Renal cortex interstitium (tissue), 15 donors: Measurements from ENCODE around the gene RFXANK. TPM values are rescaled to one million over a fixed set of nuclear protein-coding genes. Genes with fewer than 3 reads are reported as not detected.
"Not testable (repeated sequence)": the region's sequence is repeated elsewhere in the genome, so short reads cannot be mapped to it uniquely, and the experiment has no call there.

Source experiments
- DNase-seq, 11 donors: peaks; one replicate each; pipeline ENCODE4 v3.0.0-alpha.2; 2013; ENCODE audit warnings: low read depth in 9 of 11, low spot score in 4 of 11; ENCODE audit errors: extremely low read depth in 1 of 11
- long read RNA-seq, 16 experiments: transcript quantifications; one replicate each; lab custom pipeline, GENCODE V29; 2026
- polyA plus RNA-seq, 3 donors: library from polyadenylated mRNA; unstranded; fragments of 120-200 nt; gene quantifications; one replicate each; pipeline ENCODE4 v1.2.1, GENCODE V29; 2013; ENCODE audit not compliant: insufficient read length in 3 of 3

Gene RFXANK, protein sequence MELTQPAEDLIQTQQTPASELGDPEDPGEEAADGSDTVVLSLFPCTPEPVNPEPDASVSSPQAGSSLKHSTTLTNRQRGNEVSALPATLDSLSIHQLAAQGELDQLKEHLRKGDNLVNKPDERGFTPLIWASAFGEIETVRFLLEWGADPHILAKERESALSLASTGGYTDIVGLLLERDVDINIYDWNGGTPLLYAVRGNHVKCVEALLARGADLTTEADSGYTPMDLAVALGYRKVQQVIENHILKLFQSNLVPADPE
- 10 to 100 TPM; 59.5 to 85.3 (median 74.6) TPM for polyA plus RNA-seq
- long read RNA-seq, donor 1, transcript RFXANK-202 (8 exons, 1,059 nt): minor isoform, 5 of 38 reads
- long read RNA-seq, donor 1, transcript RFXANK-203 (9 exons, 1,212 nt): major isoform, 11 of 38 reads
- long read RNA-seq, donor 1, partial matches to known transcripts: 10 of 38 reads
- long read RNA-seq, donor 1, other reads (novel, unspliced or antisense): 10 of 38 reads
- long read RNA-seq, donor 2, transcript RFXANK-203 (9 exons, 1,212 nt): major isoform, 5 of 23 reads
- long read RNA-seq, donor 2, partial matches to known transcripts: 0 of 23 reads
- long read RNA-seq, donor 2, other reads (novel, unspliced or antisense): 16 of 23 reads
- long read RNA-seq, donor 3, transcript RFXANK-203 (9 exons, 1,212 nt): major isoform, 17 of 52 reads
- long read RNA-seq, donor 3, partial matches to known transcripts: 15 of 52 reads
- long read RNA-seq, donor 3, other reads (novel, unspliced or antisense): 15 of 52 reads
- long read RNA-seq, donor 4, transcript RFXANK-203 (9 exons, 1,212 nt): major isoform, 11 of 40 reads
- long read RNA-seq, donor 4, partial matches to known transcripts: 6 of 40 reads
- long read RNA-seq, donor 4, other reads (novel, unspliced or antisense): 20 of 40 reads
- long read RNA-seq, donor 5, transcript RFXANK-202 (8 exons, 1,059 nt): minor isoform, 6 of 60 reads
- long read RNA-seq, donor 5, transcript RFXANK-203 (9 exons, 1,212 nt): major isoform, 18 of 60 reads
- long read RNA-seq, donor 5, partial matches to known transcripts: 34 of 60 reads
- long read RNA-seq, donor 5, other reads (novel, unspliced or antisense): 0 of 60 reads
- long read RNA-seq, donor 6, transcript RFXANK-203 (9 exons, 1,212 nt): major isoform, 15 of 35 reads
- long read RNA-seq, donor 6, partial matches to known transcripts: 7 of 35 reads
- long read RNA-seq, donor 6, other reads (novel, unspliced or antisense): 7 of 35 reads
- long read RNA-seq, donor 7, transcript RFXANK-203 (9 exons, 1,212 nt): major isoform, 21 of 53 reads
- long read RNA-seq, donor 7, partial matches to known transcripts: 18 of 53 reads
- long read RNA-seq, donor 7, other reads (novel, unspliced or antisense): 10 of 53 reads
- long read RNA-seq, donor 8: 0 reads
- long read RNA-seq, donor 9, transcript RFXANK-203 (9 exons, 1,212 nt): major isoform, 5 of 38 reads
- long read RNA-seq, donor 9, partial matches to known transcripts: 30 of 38 reads
- long read RNA-seq, donor 9, other reads (novel, unspliced or antisense): 0 of 38 reads
- long read RNA-seq, donor 10, transcript RFXANK-203 (9 exons, 1,212 nt): major isoform, 11 of 37 reads
- long read RNA-seq, donor 10, partial matches to known transcripts: 23 of 37 reads
- long read RNA-seq, donor 10, other reads (novel, unspliced or antisense): 0 of 37 reads
- long read RNA-seq, donor 11, transcript RFXANK-203 (9 exons, 1,212 nt): major isoform, 8 of 24 reads
- long read RNA-seq, donor 11, partial matches to known transcripts: 7 of 24 reads
- long read RNA-seq, donor 11, other reads (novel, unspliced or antisense): 8 of 24 reads
- long read RNA-seq, donor 12, transcript RFXANK-203 (9 exons, 1,212 nt): major isoform, 5 of 16 reads
- long read RNA-seq, donor 12, partial matches to known transcripts: 0 of 16 reads
- long read RNA-seq, donor 12, other reads (novel, unspliced or antisense): 10 of 16 reads
- long read RNA-seq, donor 13, transcript RFXANK-203 (9 exons, 1,212 nt): major isoform, 19 of 62 reads
- long read RNA-seq, donor 13, partial matches to known transcripts: 33 of 62 reads
- long read RNA-seq, donor 13, other reads (novel, unspliced or antisense): 0 of 62 reads
- long read RNA-seq, donor 14, transcript RFXANK-203 (9 exons, 1,212 nt): major isoform, 6 of 23 reads
- long read RNA-seq, donor 14, partial matches to known transcripts: 8 of 23 reads
- long read RNA-seq, donor 14, other reads (novel, unspliced or antisense): 8 of 23 reads
- long read RNA-seq, donor 15, transcript RFXANK-203 (9 exons, 1,212 nt): major isoform, 6 of 20 reads
- long read RNA-seq, donor 15, partial matches to known transcripts: 5 of 20 reads
- long read RNA-seq, donor 15, other reads (novel, unspliced or antisense): 7 of 20 reads
- long read RNA-seq, donor 16, transcript RFXANK-203 (9 exons, 1,212 nt): major isoform, 32 of 113 reads
- long read RNA-seq, donor 16, transcript RFXANK-202 (8 exons, 1,059 nt): minor isoform, 8 of 113 reads
- long read RNA-seq, donor 16, transcript RFXANK-208 (3 exons, 389 nt): minor isoform, 6 of 113 reads
- long read RNA-seq, donor 16, partial matches to known transcripts: 26 of 113 reads
- long read RNA-seq, donor 16, other reads (novel, unspliced or antisense): 38 of 113 reads

GRCh38 chr19:19192078-19192882, at the start of gene RFXANK, which contains the start of gene BORCS8:
TSS of gene RFXANK (plus strand) at chr19:19192258. CDS start at chr19:19193947, 1,689 bp downstream.
TSS of gene BORCS8 (minus strand) at chr19:19192152. CDS start at chr19:19192117, 35 bp downstream.
- DNase-seq: peak; percentile 99 to 100 (median 99)

- DNase-seq: no peak
These were observed 49.7 kb upstream of the RFXANK start for GRCh38 chr19:19142347-19142746.

DNA sequence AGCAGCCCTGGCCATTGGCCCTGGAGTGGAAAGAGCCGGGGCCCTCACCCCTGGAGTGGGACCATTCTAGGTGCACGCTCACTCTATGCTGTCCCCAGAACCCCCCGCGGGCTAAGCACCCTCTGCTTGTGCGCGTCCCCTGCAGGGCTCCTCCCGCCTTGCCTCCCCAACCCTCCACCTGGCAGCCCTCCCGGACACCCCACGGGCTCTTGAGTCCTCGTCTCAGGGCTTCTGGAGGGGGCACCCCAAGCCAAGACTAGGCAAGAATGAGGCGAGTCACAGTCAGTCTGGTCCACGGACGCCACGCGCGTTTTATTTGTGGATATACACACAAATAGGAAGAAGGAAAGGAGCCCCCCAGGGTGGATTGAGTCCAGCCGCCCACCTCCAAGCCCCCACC, 46.8 kb upstream of the RFXANK start:
- no peak for DNase-seq

GRCh38 chr19:19145684-19146608, 46.1 kb upstream of the RFXANK start:
- peak in 7 of 11 donors; percentile 30 to 65 (median 48) for DNase-seq

GRCh38 chr19:19146865-19147264, 45.2 kb upstream of the RFXANK start:
- no peak for DNase-seq

- DNase-seq: no peak
These were observed 44.7 kb upstream of the RFXANK start for GRCh38 chr19:19147344-19147743.

GRCh38 chr19:19148504-19148903, 43.6 kb upstream of the RFXANK start:
- not testable (repeated sequence) for DNase-seq

DNA sequence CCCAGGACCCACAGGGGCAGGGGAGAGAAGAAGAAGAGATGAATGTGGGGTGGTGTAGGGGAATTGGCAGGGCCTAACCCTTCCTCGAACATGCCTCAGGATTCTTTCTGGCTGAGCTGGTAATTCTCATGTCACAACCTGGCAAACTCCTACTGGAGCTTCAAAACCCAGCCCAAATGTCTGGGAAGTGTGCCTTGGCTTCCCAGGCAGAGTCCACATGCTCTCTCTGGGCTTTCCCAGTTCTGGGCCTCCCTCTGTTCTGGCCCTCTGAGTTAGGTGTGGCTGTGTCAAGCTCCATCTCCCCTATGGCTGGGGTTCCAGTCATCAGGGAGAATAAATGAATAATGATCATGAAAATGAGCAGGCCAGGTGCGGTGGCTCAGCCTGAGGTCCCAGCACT, 42.6 kb upstream of the RFXANK start:
- no peak for DNase-seq

DNA sequence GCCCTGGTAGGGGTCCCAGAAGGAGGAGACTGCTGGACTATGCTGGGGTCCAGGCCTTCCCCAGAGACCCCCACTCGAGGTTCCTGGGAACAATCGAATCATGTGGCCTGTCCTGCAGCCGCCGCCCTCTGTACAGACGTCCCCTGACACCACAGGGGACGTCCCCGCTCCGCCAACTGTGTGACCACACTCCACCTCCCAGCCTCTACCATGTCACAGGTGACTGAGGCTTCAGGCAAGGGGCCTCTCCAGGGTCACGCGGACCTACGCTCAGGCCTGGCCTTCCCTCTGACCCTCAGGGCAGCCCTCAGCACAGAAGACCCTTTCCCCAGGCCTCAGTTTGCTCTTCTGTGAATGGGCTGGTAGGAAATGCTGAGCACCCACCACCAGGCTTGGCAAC, 40.6 kb upstream of the RFXANK start:
- no peak for DNase-seq

DNA sequence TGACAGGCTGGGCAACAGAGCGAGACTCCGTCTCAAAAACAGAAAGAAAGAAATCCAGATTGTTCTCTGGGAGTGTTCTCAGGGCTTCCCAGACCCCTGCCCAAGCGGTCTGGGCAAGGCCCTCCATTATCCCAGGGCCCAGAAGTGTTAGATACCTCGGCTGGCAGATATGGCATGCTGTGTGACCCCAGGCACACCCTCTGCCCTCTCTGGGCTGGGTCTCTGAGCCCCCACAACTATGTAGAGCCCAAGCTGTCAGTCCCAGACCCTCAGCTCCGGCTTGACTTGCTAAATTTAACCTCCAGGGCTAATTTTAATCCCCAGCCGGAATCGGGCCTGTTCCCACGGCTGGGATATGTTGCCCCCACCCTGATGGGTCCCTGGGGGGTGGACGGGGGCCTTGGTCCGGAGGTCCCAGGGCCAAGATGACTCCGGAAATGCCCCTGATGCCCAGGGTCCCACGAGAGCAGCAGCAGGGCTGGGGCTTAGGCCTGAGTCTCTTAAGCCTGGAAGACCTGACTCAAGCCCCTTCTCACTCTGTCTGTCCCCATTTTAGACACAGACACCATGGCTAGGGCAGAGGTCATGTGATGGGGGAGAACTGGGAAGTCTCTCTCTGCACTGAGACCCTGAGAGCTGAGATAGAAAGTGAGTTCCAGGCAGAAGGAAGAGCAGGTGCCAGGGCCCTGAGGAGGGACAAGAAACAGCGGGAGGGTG, 39.2 kb upstream of the RFXANK start:
- DNase-seq: no peak

DNA sequence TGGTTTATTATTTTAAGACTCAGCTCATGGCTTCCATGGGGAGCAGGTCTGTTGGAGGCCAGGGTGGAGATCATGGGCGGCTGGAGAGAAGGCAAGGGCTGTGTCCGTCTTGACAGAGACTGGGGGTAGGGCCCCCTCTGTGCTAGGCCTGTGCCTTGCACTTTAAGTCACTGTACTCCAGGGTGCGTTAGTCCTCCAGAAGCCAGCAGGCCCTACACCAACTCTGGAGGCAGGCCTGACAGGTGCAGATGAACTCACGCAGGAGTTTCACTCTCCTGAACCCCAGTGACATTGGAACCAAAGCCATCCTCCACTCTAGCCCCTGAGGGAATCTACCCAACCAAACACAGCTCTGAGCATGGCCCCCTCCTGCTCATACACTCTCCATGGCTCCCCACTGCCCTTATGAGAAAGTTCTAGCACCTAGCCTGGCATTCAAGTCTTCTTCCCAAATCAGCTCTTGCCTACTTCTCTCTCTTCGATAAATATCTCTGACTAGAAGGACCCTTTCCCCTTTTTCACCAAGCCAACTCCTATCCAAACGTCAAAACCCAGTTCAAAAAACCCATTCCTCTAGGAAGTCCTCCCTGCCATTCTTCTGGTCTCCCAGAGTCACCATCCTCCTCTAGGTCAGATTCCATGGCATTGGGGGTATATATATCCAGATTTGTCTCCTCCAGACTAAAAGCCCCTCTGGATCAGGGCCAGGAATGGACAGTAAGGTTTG, 37.1 kb upstream of the RFXANK start:
- no peak for DNase-seq

GRCh38 chr19:19155495-19156219, 36.4 kb upstream of the RFXANK start:
- no peak for DNase-seq

GRCh38 chr19:19157808-19158207, 34.2 kb upstream of the RFXANK start:
- no peak for DNase-seq
